Activated T-cell treated with anti-CD3 and anti-CD28 coated beads for 1 hour (primary cell): ENCODE results near the gene MRPL44.

Experiments used
- DNase-seq: peaks from one replicate; pipeline ENCODE4 v3.0.0-alpha.2; 2020; ENCODE audit warnings: low read depth

Gene MRPL44

DNA sequence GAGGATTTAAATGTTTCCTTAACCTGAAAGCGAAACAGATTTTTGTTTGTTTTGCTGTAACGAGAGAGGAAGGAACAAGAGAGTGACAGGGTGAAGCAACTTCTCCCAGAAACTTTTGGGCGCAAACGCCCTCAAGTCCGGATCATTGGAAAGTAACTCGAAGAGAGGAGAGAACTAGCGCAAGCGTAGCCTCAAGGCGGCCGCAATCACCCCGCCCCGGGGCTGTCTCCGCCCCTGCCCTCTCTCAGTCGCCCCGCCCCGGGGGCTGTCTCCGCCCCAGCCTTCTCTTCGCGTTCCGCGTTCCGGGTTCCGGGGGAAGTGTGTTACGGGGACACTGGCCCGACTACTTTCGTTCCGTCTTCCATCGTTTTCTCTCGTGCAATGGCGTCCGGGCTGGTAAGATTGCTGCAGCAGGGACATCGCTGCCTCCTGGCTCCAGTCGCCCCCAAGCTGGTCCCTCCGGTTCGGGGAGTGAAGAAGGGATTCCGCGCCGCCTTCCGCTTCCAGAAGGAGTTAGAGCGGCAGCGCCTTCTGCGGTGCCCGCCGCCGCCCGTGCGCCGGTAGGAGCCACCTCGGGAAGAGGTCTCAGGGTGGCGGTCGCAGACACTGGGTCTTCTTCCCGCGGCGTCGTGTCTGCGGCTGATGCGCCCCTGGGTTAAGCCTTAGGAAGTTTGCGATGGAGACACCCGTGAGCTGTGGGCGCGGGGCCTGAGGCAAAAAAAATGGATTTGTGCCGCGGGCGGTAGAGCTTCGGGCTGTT lies at the start of gene MRPL44:
MRPL44 (plus strand) TSS at position 372 of the 760 bp plus-strand sequence; CDS start at position 382, 10 bp downstream.
- peak; percentile 97 for DNase-seq

DNA sequence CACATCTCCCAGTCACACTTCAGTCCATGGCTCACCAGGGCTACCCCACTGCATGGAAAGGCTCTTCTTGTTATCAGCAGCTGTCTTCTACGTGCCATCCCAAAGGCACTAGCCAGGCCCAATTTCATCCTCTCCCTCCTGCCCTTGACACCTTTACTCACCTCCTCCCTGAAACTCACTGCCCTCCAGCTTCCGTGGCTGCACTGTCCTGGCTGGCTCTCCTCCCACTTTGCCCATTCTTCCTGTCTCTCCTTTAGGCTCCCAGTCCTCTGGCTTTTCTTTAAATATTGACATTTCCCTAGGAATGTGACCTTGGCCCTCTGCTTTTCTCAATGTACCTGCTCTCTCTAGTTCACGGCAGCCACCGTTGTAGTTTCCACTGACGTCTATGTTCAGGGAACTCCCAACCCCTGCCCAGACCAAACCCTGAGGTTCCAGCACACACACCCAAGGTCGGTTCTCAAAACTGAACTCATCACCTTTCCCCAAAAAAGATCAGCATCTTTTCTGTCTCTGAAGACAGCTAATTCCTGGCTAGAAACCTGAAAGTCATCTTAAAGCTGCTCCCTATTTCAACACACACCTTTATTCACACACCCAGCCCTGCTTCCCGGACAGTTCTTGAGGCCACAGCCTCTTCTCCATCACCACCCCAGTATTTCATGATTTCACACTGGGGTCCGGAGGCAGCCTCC lies 48.8 kb upstream of the MRPL44 start:
- no peak for DNase-seq

DNA sequence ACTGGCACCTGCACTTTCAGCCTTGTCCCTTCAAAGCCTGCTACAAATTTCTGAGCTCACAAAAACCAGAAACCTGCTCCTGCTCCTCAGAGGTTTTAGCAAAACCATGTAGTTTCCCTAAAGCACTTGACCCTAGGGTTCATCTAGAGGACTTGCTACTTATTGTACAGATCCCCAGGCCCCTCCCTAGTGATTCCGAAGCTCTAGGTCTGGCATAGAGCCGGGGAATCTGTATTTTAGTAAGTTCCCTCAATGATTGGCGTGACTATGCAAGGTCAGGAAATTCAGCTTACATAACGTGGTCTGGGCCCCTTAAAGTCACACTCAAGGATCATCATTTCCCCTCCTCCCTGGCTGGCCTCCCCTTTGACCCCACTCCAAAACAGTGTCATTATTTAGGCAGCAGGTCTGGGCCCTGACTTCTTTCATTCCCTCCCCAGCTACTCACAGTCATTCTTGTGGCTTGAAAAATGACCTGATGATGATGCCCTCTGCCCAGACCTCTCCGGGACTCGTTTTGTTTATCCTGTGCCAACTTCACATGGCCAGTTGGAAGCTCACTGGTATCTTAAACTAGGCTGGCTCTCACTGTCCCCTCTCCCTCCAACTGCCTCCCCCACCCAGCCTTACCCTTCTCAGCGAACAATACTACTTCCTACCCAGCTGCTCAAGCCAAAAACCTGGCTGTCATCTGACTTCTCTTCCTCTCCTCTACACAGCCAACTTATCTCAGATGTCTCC lies 48.1 kb upstream of the MRPL44 start:
- DNase-seq: no peak

DNA sequence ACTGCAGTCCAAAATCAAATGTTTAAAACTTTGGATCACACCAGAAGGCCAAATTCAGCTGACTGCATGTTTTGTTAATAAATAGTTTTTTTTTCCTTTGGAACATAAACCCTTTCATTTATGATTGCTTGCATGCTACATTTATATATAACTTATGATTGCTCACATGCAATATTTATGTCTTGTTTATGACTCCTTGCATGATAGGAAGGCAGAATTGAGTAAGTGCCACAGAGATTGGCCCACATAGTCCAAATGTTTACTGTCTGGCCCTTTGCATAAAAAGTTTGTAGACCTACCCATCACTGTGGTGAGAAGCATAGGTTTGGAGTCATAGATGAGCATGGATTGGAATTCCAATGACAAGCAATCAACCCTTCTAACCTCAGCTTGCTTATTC lies 42.9 kb upstream of the MRPL44 start:
- DNase-seq: no peak

DNA sequence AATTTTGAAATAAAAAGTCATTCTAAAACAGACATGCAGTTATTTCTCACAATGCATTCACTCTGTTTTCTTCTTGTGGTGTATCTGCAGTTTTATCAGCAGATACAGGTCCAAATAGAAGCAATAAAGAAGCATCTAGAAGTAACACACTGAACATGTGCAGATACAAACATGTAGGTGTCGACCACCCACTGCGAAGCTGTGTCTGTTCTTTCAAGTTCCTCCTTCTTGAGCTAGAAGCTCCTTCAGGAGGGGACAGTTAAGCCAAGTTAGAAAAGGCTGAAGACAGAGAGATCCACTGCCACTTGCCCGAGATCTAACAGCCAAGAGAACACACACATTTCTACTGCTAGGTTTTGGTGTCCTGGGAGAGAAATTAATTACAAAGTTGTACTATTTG lies 42.2 kb upstream of the MRPL44 start:
- DNase-seq: no peak

DNA sequence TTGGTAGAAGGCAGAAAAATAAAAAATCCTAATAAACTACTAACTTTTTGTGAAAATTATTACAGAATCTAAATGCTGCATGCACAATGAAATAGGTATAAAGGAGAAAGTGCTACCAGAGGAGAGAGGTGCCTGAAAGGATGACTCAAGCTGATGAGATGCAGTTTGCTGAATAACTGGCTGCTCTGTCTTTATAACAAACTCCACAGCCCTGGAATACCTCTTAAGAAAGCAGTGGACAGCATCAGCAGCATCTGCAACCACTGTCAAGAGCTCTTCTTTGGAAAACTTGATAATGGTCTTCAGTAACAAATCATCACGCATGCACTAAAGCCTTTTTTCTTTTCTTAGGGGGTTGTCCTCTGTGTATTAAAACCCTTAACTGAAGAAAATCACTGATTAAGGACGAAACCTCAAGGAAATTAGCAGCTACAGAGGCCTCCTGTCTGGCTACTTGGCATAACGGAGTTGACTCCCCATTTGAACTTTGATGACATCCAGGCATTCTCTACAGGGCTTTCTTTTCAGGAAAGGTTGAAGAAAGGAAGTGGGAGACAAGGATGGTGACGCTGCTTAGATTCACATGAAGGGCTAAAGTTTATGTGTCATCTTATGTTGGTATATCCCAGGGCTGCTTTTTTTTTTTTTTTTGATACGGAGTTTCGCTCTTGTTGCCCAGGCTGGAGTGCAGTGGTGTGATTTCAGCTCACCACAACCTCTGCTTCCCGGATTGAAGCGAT lies 40.9 kb upstream of the MRPL44 start:
- DNase-seq: no peak

DNA sequence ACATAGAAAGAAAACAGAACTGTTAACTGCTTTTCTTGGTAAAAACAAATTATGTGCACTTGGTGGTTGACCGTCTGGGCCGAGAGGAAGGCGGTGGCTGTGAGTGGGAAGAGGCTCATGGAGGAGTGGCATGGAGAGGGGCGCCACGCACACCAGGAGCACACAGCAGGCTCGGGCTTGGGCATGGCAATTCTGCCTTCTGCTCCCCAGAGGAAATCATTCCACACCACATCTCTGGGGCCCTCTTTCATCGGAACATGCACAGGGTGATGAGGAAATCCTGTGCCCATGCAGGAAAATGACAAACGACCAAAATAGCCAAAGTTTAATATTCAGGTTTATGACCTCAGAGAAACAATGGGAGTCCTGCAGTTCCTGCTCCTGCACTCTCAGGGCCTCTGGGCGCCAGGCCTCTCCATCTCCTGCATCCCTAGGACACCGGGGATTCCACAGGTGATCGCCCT lies 38.6 kb upstream of the MRPL44 start:
- no peak for DNase-seq

DNA sequence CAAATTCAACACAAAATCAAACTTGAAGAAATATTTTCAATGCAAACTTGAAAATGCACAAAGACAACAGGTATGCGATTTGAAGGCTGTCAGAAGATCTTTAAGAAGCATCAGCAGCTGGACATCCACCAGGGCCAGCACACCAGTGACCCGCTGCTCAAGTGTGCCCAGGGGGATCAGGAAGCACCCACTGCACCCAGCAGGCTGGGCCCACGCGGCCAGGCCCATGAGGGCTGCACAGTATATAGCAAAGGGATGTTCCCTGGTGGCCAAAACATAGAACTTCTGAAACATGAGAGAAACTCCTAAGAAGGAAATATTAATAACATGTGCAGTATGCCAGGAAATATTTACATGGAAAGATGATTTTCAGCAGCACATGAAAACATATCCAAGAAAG lies 37.2 kb upstream of the MRPL44 start:
- DNase-seq: no peak

DNA sequence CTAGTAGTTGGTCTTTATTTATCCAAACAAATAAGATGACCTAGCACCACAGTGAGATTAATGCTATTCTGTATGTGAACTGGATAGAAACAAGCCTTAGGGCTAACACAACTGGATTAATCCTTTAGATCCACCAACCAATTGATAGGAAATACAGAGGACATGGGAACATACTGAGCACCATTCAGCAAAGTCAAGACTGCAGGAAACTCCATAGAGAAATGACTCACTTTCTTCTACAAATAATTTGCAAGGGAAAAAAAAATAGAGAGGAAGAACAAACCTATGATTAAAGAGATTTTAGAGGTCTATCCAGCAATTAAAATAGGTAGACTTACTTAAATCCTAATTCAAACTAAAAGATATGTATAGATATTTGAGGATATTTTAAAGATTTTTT lies 36.1 kb upstream of the MRPL44 start:
- no peak for DNase-seq

DNA sequence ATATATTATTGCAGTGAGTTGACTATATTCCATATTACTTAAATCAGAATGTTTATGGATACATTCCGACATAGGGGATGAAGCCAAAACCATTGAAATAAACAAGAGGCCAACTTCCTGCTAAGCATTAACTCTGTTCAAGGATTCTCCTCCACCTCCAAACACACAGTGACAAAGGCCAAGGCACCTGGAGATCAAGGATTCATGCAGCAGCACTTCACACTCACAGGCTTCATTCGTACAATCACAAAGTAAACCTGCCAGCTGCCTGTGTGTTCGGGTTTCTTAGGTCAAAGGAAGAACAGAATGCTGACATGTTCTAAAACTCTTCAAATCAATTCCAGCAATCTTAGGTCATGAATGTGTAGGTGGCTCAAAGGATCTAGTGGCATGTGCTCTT lies 35.0 kb upstream of the MRPL44 start:
- no peak for DNase-seq

DNA sequence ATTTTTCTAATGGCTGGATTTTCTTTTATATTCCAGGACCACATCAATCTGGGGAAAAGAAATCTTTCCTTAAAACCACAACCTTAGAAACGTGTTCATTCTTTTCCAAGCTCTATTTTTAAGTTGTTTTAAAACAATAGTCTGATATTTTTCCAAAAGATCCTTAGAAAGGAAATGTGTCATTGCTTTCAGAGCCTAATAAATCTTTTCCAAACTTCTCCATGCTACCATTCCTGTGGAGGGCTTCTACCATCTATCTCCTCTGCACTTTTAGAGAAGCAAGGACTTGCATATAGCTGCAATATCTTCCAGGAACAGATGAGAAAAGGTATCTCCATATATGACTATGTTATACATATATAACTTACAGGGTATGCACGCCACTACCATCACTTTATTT lies 33.3 kb upstream of the MRPL44 start:
- DNase-seq: no peak

DNA sequence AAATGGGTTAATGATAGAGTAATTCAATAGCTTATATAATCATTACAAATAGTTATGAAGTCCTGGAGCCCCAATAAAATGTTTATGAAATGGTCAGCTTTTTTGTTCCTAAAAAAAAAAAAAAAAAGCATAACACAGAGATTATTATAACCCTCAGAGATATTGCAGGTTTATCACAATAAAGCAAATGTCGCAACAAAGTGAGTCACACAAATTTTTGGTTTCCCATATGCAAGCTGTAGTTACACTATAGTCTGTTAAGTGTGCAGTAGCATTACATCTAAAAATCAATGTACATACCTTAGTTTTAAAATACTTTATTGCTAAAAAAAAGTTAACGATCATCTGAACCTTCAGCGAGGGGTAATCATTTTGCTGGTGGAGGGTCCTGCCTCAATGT lies 32.2 kb upstream of the MRPL44 start:
- DNase-seq: no peak

DNA sequence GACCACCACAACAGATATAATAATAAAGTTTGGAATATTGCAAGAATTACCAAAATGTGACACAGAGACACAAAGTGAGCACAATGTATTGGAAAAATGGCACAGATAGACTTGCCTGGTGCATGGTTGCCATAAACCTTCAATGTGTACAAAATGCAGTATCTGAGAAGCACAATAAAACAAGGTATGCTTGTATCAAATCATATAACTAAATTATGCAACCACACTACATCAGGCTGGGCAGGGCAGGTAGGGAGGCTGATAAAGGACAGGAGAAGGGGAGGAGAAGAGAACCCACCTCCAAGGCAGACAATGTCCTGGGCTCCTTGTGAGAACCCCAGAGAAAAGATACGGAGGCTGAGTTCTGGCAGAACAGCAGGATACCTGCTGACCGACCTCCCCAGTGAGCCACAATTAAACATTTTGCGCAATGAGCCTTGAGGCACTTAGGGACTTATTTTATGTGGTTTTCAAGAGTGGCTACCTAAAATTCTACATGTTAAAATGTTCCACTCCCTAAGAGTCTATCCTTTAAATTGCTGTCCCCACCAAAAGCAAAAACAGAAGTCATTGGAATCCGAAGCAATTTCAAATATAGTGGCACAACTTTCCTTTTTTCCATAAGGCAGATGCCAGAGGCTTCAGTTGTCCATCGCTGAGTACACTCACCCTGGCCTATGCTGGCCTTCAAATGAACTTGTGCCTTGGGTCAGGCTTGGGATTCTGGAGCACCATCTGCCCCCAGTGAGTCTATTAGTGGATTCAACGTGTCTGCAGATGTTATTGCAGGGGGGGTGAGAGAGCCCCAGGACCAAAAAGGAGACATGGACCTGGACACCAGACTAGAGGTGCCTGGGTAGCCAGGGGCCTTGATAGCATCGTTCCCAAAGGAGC lies 28.9 kb upstream of the MRPL44 start:
- DNase-seq: no peak

DNA sequence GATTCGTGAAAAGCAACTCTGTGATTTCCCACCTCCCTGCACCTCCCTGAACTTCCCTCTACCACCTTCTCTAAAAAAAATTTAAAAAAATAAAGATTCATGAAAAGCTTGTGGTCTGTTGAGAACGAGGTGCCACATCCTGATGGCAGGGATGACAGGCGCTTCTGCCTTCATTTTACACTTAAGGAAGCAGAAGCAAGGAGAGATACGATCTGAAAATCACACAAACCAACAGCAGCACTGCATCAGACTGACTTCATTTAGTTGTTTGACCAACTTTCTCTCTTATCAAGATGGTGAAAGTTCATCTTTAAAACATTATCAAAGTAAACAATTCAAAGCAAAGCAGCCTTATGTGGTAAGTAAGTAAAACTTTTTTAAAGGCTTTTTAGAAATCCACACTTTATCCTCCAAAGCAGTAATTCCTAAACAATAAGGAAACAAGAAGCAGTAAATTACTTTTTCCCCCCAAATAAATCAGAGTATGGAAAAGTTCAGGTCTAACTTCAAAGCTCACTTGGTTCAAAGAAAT lies 27.6 kb upstream of the MRPL44 start:
- no peak for DNase-seq

DNA sequence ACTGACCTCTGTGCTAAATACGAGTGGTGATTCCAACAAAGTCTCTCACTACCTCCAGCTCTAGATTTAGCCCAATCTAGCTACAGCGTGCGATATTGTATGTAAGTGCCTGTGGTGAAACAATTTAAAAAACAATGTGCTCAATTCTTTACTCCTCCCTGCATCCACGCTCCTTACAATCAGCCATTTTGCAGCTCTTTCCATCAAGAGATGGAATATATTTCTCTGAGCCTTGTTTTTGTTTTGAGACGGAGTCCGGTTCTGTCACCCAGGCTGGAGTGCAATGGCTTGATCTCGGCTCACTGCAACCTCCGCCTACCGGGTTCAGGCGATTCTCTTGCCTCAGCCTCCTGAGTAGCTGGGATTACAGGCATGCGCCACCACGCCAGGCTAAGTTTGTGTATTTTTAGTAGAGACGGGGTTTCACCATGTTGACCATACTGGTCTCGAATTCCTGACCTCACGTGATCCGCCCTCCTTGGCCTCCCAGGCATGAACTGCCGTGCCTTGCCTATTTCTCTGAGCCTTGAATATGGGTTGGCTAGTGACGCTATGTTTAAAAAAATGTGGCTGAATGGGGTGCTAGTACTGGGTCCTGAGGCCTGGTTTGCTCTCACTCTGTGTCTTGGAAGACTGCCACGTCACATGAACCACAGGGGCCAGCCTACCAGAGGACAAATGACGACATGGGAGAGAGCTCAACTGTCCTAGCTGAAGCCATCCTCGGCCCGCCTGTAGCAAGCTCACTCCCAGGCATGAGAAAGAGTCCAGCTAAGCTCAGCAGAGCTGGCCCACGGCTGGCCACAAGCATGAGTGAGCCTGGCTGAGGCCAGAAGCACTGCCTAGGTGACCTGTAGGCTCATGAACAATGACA lies 26.9 kb upstream of the MRPL44 start:
- DNase-seq: no peak

DNA sequence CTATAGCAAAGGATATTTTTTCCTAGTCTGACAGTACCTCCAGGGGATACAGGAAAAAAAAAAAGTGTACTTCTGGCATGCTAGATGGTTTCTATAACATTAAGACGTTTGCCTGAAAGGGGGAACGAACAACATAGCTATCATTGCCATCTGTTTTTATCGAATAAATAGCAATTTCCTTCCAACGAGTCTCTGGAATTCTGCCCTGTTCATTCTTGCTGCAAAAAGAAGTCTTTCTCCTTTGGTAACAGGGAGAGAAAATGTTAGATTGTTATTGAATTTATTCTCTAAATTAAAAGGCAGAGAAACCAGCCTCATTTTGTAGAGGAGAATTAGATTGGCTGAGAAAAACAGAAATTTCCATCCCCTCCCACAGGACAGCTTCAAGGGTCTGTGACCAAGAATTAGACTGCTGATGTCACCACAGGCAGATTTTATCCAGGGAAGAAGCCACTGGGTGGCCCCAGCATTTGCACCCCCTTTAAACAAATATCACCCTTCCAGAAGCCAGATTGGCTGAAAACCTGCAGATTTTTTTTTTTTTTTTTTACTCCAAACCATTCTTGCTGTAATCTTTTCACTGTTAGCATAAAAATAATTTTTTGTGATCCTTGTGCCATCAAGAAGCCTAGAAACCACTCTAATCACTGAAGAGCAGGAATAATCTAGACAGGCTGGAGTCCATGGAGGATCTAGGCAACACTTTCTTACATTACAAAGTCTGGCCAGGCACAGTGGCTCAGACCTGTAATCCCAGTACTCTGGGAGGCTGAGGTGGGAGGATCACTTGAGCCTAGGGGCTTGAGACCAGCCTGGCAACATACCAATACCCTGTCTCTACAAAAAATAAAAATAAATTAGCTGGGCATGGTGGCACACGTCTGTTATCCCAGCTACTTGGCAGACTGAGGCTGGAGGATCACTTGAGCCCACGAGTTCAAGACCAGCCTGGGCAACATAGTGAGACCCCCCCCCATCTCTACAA lies 24.2 kb upstream of the MRPL44 start:
- no peak for DNase-seq

DNA sequence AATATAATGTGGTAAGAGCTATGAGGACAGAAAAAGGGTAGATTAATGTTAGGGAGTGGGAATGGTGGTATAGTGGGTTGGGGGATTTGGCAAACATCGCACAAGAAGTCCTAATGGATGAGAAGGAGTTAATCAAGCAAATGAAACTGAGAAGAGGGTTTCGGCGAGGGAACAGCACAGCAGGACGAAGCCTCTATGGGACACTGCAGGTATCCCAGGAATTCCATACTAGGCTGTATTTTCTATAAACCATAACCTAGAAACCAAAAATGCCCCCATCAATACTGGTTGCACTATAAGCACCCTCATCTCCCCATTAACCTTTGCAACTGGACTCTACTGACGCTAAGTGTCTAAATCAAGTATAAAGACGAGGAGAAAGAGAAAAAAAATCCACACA lies 22.4 kb upstream of the MRPL44 start:
- DNase-seq: no peak

DNA sequence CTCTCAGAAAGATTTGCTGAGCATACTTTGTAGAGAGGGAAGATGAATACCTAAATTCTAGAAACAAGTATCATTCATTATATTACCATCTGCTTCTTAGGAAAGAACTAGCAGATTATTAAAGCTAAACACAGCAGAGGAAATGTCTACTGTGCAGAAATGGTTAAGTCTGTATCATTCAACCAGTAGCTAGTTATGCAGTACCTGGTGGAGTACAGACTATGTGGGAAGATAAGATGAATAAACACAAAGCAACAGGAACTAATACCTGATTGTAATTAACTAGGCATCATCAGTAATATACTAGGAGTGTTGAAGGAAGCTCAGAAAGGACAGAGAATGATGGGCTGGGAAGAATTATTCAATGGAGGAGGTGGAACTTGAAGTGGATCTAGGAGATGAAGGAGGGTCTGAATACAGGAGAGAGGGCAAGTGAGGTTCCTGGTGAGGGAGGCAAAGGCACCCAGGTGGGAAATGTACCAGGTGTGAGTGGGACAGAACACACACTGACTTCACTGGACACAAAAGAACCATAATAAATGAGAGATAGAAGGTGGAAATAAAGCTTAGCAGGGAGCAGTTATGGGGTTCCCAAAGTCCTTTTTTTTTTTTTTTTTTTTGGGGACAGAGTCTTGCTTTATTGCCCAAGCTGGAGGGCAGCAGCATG lies 21.7 kb upstream of the MRPL44 start:
- DNase-seq: no peak
